GM12801 (cell line): ENCODE results near the gene PPIL3.

Experiments used
- CTCF ChIP-seq: IDR thresholded peaks from one replicate; pipeline ENCODE4 v1.5.1; 2011; ENCODE audit warnings: control low read depth; ENCODE audit not compliant: insufficient read length; ENCODE audit errors: extremely low read depth

The PPIL3 gene

GRCh38 chr2:200843993-200844948, 44.6 kb downstream of the PPIL3 start:
- TF ChIP-seq CTCF = no peak

GRCh38 chr2:200839513-200839912, 49.4 kb downstream of the PPIL3 start:
- TF ChIP-seq CTCF = no peak

- no peak for TF ChIP-seq CTCF
Observed at GRCh38 chr2:200834701-200835100, 54.2 kb downstream of the PPIL3 start.

GRCh38 chr2:200829258-200829655, 59.6 kb downstream of the PPIL3 start:
- TF ChIP-seq CTCF = no peak

- TF ChIP-seq CTCF = no peak
Observed at GRCh38 chr2:200828572-200829257, 60.2 kb downstream of the PPIL3 start.

- no peak for TF ChIP-seq CTCF
Observed at GRCh38 chr2:200828104-200828503, 60.8 kb downstream of the PPIL3 start.

GRCh38 chr2:200821686-200822245, 67.1 kb downstream of the PPIL3 start:
- TF ChIP-seq CTCF = no peak
